Endothelial cell of umbilical vein (primary cell): ENCODE measurements around the gene FARP1. TPM values are rescaled to one million over a fixed set of nuclear protein-coding genes. Genes with fewer than 3 reads are reported as not detected.

Source experiments
- BruUV-seq: library from RNA; stranded (reverse); fragments of 400-500 nt; replicated peaks from 2 replicates; lab custom pipeline; 2021; lab: Mats Ljungman, UMichigan
- CTCF ChIA-PET: fragments of 300-600, 350-600 bp; sonication (Branson Sonifier 250); formaldehyde crosslinking; loops from one replicate; lab custom pipeline; 2021; ENCODE audit warnings: antibody characterized with exemption, inconsistent platforms; lab: Charles Lee
- POLR2A ChIA-PET: fragments of 300-600, 350-600 bp; sonication (Branson Sonifier 250); formaldehyde crosslinking; loops from one replicate; lab custom pipeline; 2021; ENCODE audit warnings: antibody characterized with exemption, inconsistent platforms; lab: Charles Lee
- DNase-seq: peaks from one replicate; pipeline ENCODE4 v3.0.0-alpha.2; 2011; ENCODE audit warnings: low read depth, low spot score
- FAIRE-seq: peaks from 2 replicates; lab custom pipeline; 2011; peaks lifted over from hg19 to GRCh38; lab: Jason Lieb, UNC
- H2AFZ ChIP-seq: 2 replicates; pipeline ENCODE4 v1.6.0; 2012; ENCODE audit warnings: low read depth, low read length, control low read depth, inconsistent platforms
- H3K27ac ChIP-seq: 2 replicates; pipeline ENCODE4 v1.5.1; 2011; ENCODE audit warnings: low read depth, mild to moderate bottlenecking, control low read depth, low read length, moderate library complexity; ENCODE audit not compliant: insufficient read depth
- H3K27me3 ChIP-seq, 2 experiments: 2 replicates each; pipeline versions ENCODE4 v1.6.0 to v1.6.1; 2011; ENCODE audit warnings: low read length in 2 of 2, mixed read lengths in 1 of 2; ENCODE audit not compliant: control insufficient read depth in 2 of 2, insufficient read depth in 2 of 2
- H3K36me3 ChIP-seq, 2 experiments: 2 replicates in 1 of 2; 3 replicates in 1 of 2; pipeline ENCODE4 v1.5.1; 2011; ENCODE audit warnings: low read length in 2 of 2, mild to moderate bottlenecking in 1 of 2, moderate library complexity in 1 of 2; ENCODE audit not compliant: control insufficient read depth in 2 of 2, insufficient read depth in 2 of 2; ENCODE audit errors: extremely low read depth in 1 of 2
- H3K4me1 ChIP-seq: 3 replicates; pipeline ENCODE4 v1.5.1; 2011; ENCODE audit warnings: mild to moderate bottlenecking, low read length; ENCODE audit not compliant: control insufficient read depth, insufficient read depth; ENCODE audit errors: extremely low read depth
- H3K4me2 ChIP-seq: 2 replicates; pipeline ENCODE4 v1.6.1; 2011; ENCODE audit warnings: low read length, control low read depth, mixed read lengths; ENCODE audit not compliant: insufficient read depth
- H3K4me3 ChIP-seq, 3 experiments: fragments of 200-600 bp in 1 of 3; sonication (generic), shearing (Covaris generic) in 1 of 3; replicated peaks in 1 of 3; 2 replicates each; pipeline ENCODE4 v1.5.1; 2011 to 2016; ENCODE audit warnings: control low read depth in 3 of 3, low read length in 3 of 3, mild to moderate bottlenecking in 2 of 3, inconsistent platforms in 1 of 3, low read depth in 1 of 3, moderate library complexity in 1 of 3; ENCODE audit not compliant: insufficient read depth in 1 of 3
- H3K79me2 ChIP-seq: 2 replicates; pipeline ENCODE4 v1.6.0; 2012; ENCODE audit warnings: low read length, inconsistent platforms; ENCODE audit not compliant: control insufficient read depth, insufficient read depth
- H3K9ac ChIP-seq: replicated peaks from 2 replicates; pipeline ENCODE3; 2011; ENCODE audit warnings: low read length, control low read depth; ENCODE audit not compliant: insufficient read depth; ENCODE audit errors: extremely low read depth
- H3K9me1 ChIP-seq: replicated peaks from 3 replicates; pipeline ENCODE4 v1.6.0; 2011; ENCODE audit warnings: mild to moderate bottlenecking, low read length; ENCODE audit not compliant: control insufficient read depth, insufficient read depth; ENCODE audit errors: extremely low read depth
- H3K9me3 ChIP-seq: replicated peaks from 2 replicates; pipeline ENCODE4 v1.5.1; 2012; ENCODE audit warnings: low read length, inconsistent platforms; ENCODE audit not compliant: control insufficient read depth, insufficient read depth
- H4K20me1 ChIP-seq: replicated peaks from 2 replicates; pipeline ENCODE3; 2011; ENCODE audit warnings: mild to moderate bottlenecking, low read length; ENCODE audit not compliant: control insufficient read depth, insufficient read depth; ENCODE audit errors: extremely low read depth
- EZH2 ChIP-seq: IDR thresholded peaks from 2 replicates; pipeline ENCODE4 v1.6.1; 2012; ENCODE audit warnings: borderline replicate concordance, low read depth, mild to moderate bottlenecking, moderate library complexity, low read length, inconsistent platforms; ENCODE audit not compliant: severe bottlenecking
- FOS ChIP-seq: IDR thresholded peaks from 2 replicates; pipeline ENCODE4 v1.6.1; 2011; ENCODE audit warnings: mild to moderate bottlenecking, low read length, moderate library complexity, borderline replicate concordance; ENCODE audit not compliant: insufficient read depth
- JUN ChIP-seq: IDR thresholded peaks from 2 replicates; pipeline ENCODE4 v1.6.1; 2011; ENCODE audit warnings: borderline replicate concordance, low read depth; ENCODE audit not compliant: insufficient read length, insufficient read depth
- MYC ChIP-seq: IDR thresholded peaks from one replicate; pipeline ENCODE4 v1.6.1; 2011; ENCODE audit warnings: mild to moderate bottlenecking, low read depth, low read length
- POLR2A ChIP-seq: IDR thresholded peaks from 2 replicates; pipeline ENCODE4 v1.6.1; 2012; ENCODE audit warnings: low read depth, mild to moderate bottlenecking, control low read depth, low read length
- dilution Hi-C: fragments of 300-500 bp; cut with MboI; formaldehyde crosslinking; loops from one replicate; pipeline ENCODE4 v1.15.0; 2019; ENCODE audit warnings: low sequenced_read_pairs; ENCODE audit not compliant: extremely low pct_ligation_motif_present
- intact Hi-C: fragments of 100-400 bp; cut with micrococcal nuclease; formaldehyde crosslinking; loops from one replicate; pipeline ENCODE4 v1.10.0; 2022
- polyA plus RNA-seq, 4 experiments: library from polyadenylated mRNA; depleted of rRNA in 3 of 4; stranded (reverse) in 3 of 4; unstranded in 1 of 4; fragments of >200 nt; gene quantifications; 2 replicates each; pipeline versions ENCODE4 v1.2.1 to v1.2.3, GENCODE V29; 2011 to 2012; ENCODE audit warnings: missing spikeins in 1 of 4
- total RNA-seq: library from RNA; stranded (reverse); gene quantifications from 2 replicates; pipeline ENCODE4 v1.2.3, GENCODE V29; 2021
- TF ChIP-seq, protein P1 (sequence below), 2 donors: IDR thresholded peaks; 1 replicate in 1 of 2; 2 replicates in 1 of 2; pipeline ENCODE4 v1.5.1; 2011; ENCODE audit warnings: low read length in 2 of 2, mild to moderate bottlenecking in 2 of 2, moderate library complexity in 2 of 2, control low read depth in 1 of 2, inconsistent platforms in 1 of 2, low read depth in 1 of 2; ENCODE audit not compliant: insufficient read depth in 1 of 2; ENCODE audit errors: extremely low read depth in 1 of 2

FARP1 gene
- total and polyA plus RNA-seq, 2 donors (not counting 3 experiments of a cell fraction or from before 2014, with no cell fraction given) = 19.0 to 77.7 TPM

- no peaks in the 10 kb centered on the region for H4K20me1 ChIP-seq
- dilution Hi-C loops = no loop called here
- H2AFZ ChIP-seq = no peak overlapping the region
- no peak for TF ChIP-seq FOS
- TF ChIP-seq MYC = no peak
- TF ChIP-seq POLR2A = no peak
- TF ChIP-seq JUN = no peak
- no peak for TF ChIP-seq EZH2
- TF ChIP-seq, protein P1, sequence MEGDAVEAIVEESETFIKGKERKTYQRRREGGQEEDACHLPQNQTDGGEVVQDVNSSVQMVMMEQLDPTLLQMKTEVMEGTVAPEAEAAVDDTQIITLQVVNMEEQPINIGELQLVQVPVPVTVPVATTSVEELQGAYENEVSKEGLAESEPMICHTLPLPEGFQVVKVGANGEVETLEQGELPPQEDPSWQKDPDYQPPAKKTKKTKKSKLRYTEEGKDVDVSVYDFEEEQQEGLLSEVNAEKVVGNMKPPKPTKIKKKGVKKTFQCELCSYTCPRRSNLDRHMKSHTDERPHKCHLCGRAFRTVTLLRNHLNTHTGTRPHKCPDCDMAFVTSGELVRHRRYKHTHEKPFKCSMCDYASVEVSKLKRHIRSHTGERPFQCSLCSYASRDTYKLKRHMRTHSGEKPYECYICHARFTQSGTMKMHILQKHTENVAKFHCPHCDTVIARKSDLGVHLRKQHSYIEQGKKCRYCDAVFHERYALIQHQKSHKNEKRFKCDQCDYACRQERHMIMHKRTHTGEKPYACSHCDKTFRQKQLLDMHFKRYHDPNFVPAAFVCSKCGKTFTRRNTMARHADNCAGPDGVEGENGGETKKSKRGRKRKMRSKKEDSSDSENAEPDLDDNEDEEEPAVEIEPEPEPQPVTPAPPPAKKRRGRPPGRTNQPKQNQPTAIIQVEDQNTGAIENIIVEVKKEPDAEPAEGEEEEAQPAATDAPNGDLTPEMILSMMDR (IDR thresholded peaks at IDR 0.05; ENCODE audit: extremely low read depth in 1 of 2, insufficient read depth in 1 of 2, low read depth in 1 of 2, low read length in 2 of 2) = no peak
- H3K4me2 ChIP-seq = no peak overlapping the region
- H3K27ac ChIP-seq = no peak overlapping the region
- POLR2A ChIA-PET = no interaction called here
- no peaks in the 10 kb centered on the region for H3K36me3 ChIP-seq
- no peak overlapping the region for H3K4me3 ChIP-seq
- H3K4me1 ChIP-seq = no peaks in the 10 kb centered on the region
- peaks cover 3 to 4% of the 10 kb centered on the region in 2 experiments for H3K27me3 ChIP-seq
- no TSS peak for BruUV-seq
- FAIRE-seq (no peak), DNase-seq (no peak)
- no peaks in the 10 kb centered on the region for H3K79me2 ChIP-seq
- H3K9ac ChIP-seq = no peak overlapping the region
- no peaks in the 10 kb centered on the region for H3K9me1 ChIP-seq
- H3K9me3 ChIP-seq = no peaks in the 10 kb centered on the region
- CTCF ChIA-PET = no interaction called here
- intact Hi-C loops = no loop called here
These were observed 34.6 kb upstream of the FARP1 start for GRCh38 chr13:98108341-98108740.
